HG03045 (cell line): ENCODE measurements around the gene MAML3.

Experiments used
- ATAC-seq: cut with Tn5 transposase; IDR thresholded peaks from one replicate; pipeline ENCODE4 v1.9.1; 2021; ENCODE audit warnings: mild to moderate bottlenecking, moderate library complexity; ENCODE audit not compliant: unreplicated experiment

Gene MAML3

GRCh38 chr4:139768896-139769295, 385.1 kb downstream of the MAML3 start:
- ATAC-seq: no peak

- ATAC-seq: no peak
Measured at GRCh38 chr4:139768366-139768765, 385.6 kb downstream of the MAML3 start.

- ATAC-seq: no peak
Measured at GRCh38 chr4:139767585-139767984, 386.4 kb downstream of the MAML3 start.

- ATAC-seq: no peak
Measured at GRCh38 chr4:139767168-139767567, 386.8 kb downstream of the MAML3 start.

- ATAC-seq: no peak
Measured at GRCh38 chr4:139764686-139765310, 389.2 kb downstream of the MAML3 start.

- no peak for ATAC-seq
Measured at GRCh38 chr4:139764182-139764581, 389.8 kb downstream of the MAML3 start.

GRCh38 chr4:139763672-139764071, 390.3 kb downstream of the MAML3 start:
- ATAC-seq: no peak

- no peak for ATAC-seq
Measured at GRCh38 chr4:139763205-139763604, 390.8 kb downstream of the MAML3 start.

- ATAC-seq: no peak
Measured at GRCh38 chr4:139762720-139763119, 391.3 kb downstream of the MAML3 start.

- no peak for ATAC-seq
Measured at GRCh38 chr4:139761461-139761860, 392.5 kb downstream of the MAML3 start.

GRCh38 chr4:139760567-139760966, 393.4 kb downstream of the MAML3 start:
- no peak for ATAC-seq

GRCh38 chr4:139759097-139759496, 394.9 kb downstream of the MAML3 start:
- ATAC-seq: no peak

- no peak for ATAC-seq
Measured at GRCh38 chr4:139756391-139757180, 397.4 kb downstream of the MAML3 start.

- ATAC-seq: no peak
Measured at GRCh38 chr4:139754938-139755337, 399.0 kb downstream of the MAML3 start.

- no peak for ATAC-seq
Measured at GRCh38 chr4:139753686-139754085, 400.3 kb downstream of the MAML3 start.

GRCh38 chr4:139749835-139750498, 404.0 kb downstream of the MAML3 start:
- ATAC-seq: no peak

GRCh38 chr4:139749338-139749737, 404.6 kb downstream of the MAML3 start:
- ATAC-seq: no peak

- ATAC-seq: no peak
Measured at GRCh38 chr4:139746431-139747171, 407.4 kb downstream of the MAML3 start.

GRCh38 chr4:139745111-139745639, 408.8 kb downstream of the MAML3 start:
- no peak for ATAC-seq

- no peak for ATAC-seq
Measured at GRCh38 chr4:139744232-139744631, 409.8 kb downstream of the MAML3 start.

- no peak for ATAC-seq
Measured at GRCh38 chr4:139743027-139743426, 411.0 kb downstream of the MAML3 start.
